Umbilical cord (tissue), 2 donors: ENCODE measurements around the gene MMP2. TPM values are rescaled to one million over a fixed set of nuclear protein-coding genes. Genes with fewer than 3 reads are reported as not detected.

ENCODE experiments used
- DNase-seq: peaks from one replicate; pipeline ENCODE4 v3.0.0-alpha.2; 2015; ENCODE audit warnings: low spot score
- total RNA-seq: library from RNA; depleted of rRNA; stranded (reverse); fragments of >200 nt; gene quantifications from one replicate; pipeline ENCODE4 v1.2.3, GENCODE V29; 2014; ENCODE audit warnings: low replicate concordance; ENCODE audit not compliant: insufficient read depth

Gene MMP2
- total RNA-seq, 1 donor from 2014 or later: 175 TPM

DNA sequence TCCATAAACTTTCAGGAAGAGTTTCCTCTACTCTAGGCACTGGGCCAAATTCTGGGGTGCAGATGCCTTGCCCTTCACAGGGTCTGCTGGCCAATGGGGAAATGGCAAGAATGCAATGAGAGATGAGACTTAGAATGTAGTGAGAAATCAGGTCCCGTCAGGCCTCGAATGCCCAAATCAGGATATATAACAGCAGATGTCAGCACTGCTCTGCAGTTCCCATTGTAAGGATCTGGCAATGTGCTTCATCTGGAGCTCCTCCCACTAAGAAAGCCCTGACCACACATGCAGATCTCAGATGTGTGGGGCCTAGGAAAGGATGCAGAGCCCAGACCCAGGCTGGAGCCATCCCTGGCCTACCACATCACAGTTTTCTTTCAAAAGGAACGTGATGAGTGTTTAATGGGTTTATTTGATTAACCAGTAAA lies 16.0 kb downstream of the MMP2 start:
- peak; percentile 95 for DNase-seq

DNA sequence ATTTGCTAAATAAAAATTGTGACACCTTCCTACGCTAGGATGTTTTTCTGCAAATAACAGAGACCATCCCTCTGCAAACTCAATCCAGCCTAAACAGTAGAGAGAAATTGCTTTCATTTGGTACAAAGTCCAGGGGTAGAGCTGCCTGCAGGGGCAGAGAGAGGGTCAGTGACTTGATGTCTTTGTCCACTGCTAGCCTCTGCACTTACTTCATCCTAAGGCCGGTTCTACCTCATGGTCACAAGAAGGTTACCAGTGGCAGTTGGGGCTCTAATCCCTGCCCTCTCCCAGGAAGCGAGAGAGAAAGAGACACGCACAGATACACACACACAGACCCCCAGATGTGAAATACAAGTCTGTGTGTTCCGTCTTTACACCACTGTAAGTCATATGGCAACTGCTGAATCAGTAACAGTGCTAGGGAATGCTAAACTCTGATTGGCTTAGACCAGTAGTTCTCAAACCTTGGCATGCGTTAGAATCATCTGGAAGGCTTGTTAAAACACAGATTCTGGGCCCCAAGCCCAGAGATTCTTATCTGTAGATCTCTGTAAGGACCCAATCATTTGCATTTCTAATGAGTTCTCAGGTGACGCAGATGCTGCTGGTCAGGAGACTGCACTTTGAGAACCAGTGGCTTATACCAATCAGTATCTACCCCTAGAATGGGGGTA lies 16.8 kb downstream of the MMP2 start:
- DNase-seq: no peak

DNA sequence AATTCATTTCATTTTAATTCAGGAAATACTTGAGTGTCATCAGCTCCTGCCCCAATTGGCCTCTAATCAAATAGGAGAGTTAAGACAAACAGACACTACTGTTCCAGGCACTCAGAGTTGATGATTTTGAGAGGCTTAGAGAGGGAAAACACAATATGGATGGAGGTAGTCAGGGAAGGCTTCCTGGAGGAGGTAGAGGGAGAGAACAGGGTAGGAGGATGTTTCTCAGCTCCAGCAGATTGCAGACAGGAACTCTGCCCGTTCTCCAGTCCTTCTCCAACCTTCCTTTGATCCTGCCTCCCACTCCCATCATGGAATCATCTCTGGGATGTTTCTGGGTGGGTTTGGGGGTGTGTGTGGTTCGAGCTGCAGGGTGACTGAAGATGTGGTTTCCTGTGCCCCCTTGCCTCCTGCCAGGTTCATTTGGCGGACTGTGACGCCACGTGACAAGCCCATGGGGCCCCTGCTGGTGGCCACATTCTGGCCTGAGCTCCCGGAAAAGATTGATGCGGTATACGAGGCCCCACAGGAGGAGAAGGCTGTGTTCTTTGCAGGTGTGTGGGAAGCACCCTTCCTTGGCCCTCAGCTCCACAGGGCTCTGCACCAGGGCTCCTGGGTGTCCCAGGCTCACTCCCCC lies 17.6 kb downstream of the MMP2 start:
- no peak for DNase-seq

DNA sequence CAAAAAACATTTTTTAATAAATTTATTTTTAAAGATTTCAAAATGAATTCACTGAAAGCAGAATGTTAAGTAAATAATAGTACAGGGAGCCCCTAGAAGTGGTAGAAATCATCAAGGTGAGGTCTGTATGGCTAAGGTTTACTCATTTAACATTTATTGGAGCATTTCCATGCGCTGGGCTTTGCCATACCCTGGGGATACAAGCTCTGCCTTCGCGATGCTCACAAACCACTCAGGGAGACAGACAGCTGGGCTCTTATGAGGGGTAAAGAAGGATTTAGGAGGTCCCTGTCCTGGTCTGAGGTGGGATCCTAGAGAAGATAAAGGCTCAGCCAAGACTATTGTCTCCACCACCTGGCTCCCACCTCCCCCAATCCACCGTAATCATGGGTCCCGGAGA lies 18.6 kb downstream of the MMP2 start:
- no peak for DNase-seq

DNA sequence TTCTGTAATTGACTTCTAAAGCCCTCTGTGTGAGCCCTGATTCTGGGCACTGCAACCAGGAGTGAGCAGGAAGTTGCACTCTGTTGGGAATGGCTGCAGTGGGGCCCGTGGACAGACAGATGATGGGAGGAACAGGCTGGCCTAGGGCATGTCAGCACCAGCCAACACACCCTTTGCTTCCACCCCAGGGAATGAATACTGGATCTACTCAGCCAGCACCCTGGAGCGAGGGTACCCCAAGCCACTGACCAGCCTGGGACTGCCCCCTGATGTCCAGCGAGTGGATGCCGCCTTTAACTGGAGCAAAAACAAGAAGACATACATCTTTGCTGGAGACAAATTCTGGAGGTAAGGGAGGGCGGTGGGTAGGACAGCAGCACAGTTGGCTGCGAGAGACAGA lies 19.1 kb downstream of the MMP2 start:
- no peak for DNase-seq

DNA sequence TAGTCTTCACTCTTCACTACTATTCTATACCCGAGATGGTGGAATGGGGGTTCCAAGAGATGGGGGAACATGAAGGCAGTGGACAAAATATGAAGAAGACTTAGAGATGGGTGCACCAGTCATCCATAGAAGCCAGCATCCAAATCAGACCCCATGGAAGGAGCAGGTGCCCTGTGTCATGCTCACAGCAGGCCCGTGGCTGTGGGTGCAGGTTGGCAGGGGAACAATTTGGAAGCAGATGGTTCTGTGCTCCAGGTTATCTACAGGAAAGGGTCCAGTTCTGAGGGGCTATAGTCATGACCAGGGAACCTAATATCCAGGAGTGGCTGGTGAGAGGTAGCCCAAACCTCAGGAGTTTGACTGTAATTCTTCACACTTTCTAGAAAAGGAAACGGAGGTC lies 20.3 kb downstream of the MMP2 start:
- no peak for DNase-seq

DNA sequence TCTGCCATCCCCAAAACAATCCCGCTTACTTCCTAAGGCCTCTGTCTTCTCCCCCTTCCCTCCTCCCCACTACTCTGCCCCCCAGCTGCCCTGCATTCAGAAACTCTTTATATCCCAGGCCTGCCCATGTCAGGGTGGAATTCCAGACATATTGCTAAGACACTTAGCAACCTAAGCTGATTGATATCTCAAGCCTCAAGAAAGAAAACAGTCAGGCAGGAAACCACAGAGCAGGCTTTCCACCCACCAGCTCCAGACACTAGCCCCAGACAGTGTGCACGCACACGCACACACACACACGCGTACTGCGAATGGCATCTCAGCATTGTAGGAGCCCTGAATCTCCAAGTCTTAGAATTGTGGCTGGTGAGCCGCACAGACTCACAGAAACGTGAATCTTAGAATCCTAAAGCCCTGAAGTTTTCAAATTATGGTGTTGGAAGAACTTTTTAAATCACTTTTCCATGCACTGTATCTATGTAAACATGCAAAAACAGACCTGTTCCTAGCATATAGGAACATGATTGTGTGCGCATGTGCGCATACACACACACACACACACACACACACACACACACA lies 21.0 kb downstream of the MMP2 start:
- peak; percentile 97 for DNase-seq

DNA sequence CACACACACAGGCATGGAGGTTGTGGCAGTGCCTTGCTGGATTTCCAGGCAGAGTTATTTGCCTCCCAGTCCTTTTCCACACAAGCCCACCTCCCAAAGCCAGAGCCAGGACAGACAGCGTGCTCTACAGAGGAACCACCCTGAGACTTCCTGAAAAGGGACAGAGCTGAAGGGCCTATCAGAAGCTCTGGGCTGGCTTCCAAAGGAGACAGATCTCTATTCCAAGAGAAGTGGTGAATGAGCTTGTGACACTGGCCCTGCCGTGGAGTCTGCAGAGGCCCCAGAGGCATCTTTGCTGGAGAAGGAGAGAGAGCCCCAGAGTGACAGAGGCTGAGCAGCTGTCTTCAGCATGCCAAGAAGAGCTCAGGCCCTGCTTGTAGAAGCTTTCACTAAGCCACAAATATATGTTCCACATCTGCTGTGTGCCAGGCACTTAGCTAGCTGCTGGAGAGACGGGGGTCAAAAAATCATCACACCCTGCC lies 21.6 kb downstream of the MMP2 start:
- DNase-seq: peak; percentile 96

DNA sequence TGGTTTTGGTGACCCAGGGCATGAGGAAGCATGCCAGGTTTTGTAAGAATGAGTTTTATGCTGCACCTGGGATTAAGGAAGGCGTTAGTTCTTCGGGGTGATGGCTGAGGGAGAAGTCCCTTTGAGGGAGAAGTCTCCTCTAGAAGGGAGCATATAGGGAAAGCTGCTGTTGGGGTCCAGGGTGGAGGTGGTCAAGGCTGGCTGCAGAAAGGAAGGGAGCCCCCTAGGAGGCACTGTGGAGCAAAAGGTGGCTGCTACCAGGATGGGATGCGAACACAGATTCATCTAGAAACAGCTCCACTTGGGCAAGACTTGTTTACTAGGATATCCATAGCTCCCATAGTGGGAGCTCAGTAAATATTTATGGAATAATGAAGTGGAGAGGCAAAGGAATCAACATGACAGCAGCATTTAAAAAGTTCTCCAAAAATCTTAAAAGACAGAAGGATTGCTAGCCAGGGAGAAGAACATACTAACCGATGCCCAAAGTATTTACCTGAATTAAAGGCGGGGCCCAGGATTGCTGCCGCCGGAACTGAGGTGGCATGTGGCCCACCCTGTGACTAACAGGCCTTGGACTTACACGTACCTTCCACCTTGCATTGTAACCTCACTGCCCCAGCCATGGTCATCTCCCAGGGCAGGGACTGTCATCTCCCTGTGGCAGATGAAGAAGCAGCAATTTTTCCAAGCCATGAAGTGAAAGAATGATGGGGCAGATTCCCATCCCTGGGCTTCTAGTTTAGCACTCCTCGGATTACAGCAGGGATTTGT lies 22.7 kb downstream of the MMP2 start:
- DNase-seq: peak; percentile 42

DNA sequence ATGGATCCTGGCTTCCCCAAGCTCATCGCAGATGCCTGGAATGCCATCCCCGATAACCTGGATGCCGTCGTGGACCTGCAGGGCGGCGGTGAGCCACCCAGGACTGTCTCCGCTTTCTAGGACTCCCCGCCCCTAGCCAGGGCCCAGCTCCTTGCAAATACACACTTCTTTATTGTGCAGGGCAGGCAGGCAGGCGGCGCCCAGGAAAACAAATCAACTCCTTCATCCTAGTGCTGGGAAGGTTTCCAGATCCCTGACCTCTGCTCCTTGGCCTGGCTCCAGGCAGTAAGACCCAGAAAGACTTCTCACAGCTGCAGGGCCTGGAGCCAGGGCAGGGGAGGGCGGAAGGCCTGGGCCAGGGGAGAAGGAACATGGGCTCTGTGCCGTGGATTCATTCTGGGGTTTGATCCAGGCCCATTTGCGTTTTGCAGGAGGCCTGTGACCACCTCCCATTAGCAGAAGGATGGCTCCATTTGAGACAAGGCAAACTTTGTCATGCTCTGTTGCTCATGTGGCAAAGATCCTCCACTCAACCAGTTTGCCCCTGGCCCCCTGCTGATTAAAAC lies 23.9 kb downstream of the MMP2 start:
- DNase-seq: peak; percentile 97

DNA sequence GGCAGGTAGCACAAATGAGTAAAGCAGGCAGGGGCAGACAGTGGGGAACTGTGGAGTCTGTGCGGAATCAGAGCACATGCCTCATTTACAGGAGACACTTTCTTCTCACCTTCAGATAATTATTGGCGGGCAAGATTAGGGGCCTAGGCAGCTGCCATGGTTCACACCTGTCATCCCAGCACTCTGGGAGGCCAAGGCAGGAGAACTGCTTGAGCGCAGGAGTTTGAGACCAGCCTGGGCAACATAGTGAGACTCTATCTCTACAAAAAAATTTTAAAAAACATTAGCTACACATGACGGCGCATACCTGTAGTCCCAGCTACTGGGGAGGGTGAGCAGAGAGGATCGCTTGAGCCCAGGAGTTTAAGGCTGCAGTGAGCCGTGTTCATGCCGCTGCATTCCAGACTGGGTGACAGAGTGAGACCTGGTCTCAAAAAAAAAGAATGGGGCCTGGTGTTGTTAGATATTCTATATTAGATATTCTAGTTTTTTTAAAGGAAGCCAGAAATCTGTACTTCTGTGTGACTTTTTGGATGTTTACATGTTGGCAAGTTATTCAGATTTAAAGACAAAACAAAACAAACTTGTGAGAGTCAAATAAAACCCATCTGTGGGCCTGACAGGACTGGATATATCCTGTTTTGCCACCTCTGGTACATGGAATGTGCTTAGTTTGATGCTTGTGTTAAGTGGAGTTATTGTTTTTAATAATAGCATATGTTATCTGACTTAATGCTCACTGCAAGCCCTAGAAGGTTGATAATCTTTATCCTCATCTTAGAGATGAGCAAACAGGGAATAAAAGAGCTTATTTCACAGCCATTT lies 24.9 kb downstream of the MMP2 start:
- no peak for DNase-seq

DNA sequence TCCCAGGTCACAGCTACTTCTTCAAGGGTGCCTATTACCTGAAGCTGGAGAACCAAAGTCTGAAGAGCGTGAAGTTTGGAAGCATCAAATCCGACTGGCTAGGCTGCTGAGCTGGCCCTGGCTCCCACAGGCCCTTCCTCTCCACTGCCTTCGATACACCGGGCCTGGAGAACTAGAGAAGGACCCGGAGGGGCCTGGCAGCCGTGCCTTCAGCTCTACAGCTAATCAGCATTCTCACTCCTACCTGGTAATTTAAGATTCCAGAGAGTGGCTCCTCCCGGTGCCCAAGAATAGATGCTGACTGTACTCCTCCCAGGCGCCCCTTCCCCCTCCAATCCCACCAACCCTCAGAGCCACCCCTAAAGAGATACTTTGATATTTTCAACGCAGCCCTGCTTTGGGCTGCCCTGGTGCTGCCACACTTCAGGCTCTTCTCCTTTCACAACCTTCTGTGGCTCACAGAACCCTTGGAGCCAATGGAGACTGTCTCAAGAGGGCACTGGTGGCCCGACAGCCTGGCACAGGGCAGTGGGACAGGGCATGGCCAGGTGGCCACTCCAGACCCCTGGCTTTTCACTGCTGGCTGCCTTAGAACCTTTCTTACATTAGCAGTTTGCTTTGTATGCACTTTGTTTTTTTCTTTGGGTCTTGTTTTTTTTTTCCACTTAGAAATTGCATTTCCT lies 26.5 kb downstream of the MMP2 start:
- DNase-seq: no peak

DNA sequence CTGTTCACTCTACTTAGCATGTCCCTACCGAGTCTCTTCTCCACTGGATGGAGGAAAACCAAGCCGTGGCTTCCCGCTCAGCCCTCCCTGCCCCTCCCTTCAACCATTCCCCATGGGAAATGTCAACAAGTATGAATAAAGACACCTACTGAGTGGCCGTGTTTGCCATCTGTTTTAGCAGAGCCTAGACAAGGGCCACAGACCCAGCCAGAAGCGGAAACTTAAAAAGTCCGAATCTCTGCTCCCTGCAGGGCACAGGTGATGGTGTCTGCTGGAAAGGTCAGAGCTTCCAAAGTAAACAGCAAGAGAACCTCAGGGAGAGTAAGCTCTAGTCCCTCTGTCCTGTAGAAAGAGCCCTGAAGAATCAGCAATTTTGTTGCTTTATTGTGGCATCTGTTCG lies 27.1 kb downstream of the MMP2 start:
- DNase-seq: no peak

DNA sequence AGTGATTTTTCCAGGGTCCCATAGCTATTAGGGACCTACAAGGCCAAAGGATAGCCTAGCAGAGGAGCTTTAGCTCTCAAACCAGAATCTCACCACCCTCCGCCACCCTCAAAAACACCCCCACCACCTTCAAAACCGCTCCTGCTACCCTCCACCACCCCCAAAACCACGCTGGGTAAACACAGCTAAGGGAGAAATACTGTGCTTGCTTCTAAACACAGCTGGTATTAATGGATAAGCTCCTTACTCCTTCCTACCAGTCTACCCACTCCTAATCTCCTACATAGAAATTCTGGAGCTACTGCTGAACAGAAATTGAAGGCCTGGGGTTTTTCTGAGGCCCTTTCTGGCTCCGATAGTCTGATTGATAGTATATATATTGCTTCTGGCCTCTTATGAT lies 27.7 kb downstream of the MMP2 start:
- DNase-seq: no peak

DNA sequence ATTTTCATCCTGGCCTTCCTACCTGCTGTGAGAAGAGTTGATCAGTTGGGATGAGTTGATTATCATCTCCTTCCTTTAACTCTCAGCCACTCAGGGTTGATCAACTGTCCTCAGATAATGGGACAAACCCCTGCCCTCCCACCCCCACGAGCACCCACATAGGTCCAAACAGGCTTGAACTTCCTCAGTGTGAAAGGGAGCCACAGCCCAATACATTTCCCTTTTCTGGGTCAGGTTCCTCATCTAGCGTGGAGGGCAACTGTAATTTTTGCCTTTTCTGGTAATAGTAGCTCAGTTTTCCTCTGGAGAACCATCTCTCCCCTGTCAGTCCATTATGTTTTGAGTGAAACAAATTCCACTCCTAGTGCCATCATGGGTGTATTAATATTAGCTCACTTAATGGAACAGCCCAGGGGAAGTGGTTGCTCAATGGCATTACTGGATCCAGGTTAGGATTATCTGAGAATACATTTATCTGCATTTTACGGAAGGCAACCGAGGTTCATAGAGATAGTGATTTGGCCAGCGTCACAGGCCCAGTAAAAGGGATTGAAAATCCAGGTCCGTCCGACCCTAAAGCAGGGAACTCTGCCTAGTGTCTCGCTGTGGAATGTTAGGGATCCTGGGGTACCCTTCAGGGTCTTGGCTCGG lies 29.4 kb downstream of the MMP2 start:
- no peak for DNase-seq

DNA sequence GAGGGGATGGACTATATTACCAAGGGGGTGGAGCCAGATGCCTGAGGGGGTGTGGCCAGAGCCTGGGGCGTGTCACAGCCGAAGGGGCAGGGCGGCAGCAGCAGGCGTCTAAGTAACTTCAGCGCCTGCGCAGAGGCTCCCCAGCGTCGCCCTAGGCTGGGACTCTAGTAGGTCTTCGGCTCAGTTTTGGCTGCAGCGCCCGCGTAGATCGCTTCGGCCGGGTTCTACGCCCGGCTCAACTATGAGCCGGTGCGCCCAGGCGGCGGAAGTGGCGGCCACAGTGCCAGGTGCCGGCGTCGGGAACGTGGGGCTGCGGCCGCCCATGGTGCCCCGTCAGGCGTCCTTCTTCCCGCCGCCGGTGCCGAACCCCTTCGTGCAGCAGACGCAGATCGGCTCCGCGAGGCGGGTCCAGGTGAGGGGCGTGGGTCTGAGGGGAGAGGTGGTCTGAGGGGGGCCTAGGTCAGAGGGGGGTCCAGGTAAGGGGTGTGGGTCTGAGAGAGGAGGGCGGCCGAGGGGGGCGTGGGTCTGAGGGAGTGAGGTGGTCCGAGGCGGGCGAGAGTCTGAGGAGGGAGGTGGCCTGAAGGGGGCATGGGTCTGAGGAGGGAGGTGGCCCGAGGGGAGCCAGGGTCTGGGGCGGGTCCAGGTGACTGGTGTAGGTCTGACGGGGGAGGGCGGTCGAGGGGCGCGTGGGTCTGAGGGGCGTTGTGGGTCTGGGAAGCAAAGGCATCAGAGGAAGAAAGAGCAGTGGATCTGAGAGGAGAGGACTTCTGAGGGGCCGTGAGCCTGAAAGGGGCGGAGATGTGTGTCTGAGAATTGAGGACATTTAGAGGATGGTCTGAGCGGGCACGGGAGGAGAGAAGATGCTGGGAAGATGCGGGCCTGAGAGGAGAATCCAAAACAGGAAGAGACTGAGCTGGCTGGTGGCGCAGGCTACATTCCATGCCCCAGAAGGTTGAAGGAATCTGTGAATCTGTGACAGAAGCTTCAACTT lies 30.2 kb downstream of the MMP2 start, which contains the start of gene LPCAT2:
TSS of gene LPCAT2 (plus strand) at position 132 of the 991 bp plus-strand sequence. CDS start at position 242, 110 bp downstream.
- DNase-seq: peak; percentile 95

DNA sequence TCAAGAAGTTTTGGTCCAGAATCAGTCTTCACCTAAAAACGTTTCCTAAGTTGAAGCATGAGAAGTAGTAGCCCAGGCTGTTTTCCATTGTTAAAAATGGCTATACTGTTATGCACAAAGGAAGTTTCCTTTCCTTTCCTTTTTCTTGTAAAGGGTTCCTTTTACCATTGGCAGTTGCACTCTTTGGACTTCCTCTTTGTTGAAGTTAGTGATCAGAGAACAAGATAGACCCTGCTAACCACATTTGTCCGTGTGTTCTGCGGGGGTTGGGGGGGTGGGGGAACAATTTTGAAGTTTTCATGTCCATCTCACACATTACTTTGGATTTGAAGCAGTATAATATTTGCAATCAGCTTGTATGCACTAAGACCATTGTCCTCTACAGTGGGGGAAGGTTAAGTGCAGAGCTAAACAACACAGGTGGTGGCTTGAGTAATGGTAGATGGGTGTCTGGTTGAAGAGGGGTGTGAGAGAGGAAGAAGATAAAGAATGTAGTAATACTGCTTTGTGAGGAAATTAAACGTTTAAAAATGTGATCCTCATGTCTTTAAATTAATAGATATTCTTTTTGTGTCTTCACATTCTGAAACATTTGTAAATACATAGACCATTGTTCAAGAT lies 31.3 kb downstream of the MMP2 start:
- no peak for DNase-seq

DNA sequence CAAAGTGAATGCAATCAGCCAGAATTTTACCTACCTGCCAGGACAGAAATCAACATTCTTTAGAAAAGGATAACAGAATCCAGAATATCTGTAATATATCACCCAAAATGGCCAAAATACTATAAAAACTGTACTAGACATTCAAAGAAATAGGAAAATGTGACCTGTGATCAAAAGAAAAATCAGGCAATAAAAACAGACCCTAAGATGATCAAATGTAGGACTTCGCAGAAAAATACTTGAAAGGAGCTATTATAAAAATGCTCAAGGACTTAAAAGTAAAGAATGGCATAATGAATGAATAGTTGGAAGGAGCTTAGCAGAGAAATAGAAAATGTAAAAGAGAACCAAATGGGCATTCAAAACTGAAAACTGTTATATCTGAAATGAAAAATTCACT lies 33.9 kb downstream of the MMP2 start:
- DNase-seq: no peak
